Adipocyte (in vitro differentiated cells): ENCODE data around the gene B4GALNT4.
"Not testable (repeated sequence)": the region's sequence is repeated elsewhere in the genome, so short reads cannot be mapped to it uniquely, and the experiment has no call there.

Experiments
- DNase-seq: peaks from one replicate; pipeline ENCODE4 v3.0.0-alpha.2; 2015; ENCODE audit warnings: low read depth
- H3K27me3 ChIP-seq: replicated peaks from 2 replicates; pipeline ENCODE4 v1.7.0; 2013; ENCODE audit warnings: mild to moderate bottlenecking, low read length, moderate library complexity; ENCODE audit not compliant: control insufficient read depth, insufficient read depth
- H3K36me3 ChIP-seq: 2 replicates; pipeline ENCODE4 v1.7.0; 2013; ENCODE audit warnings: low read length, mild to moderate bottlenecking, moderate library complexity; ENCODE audit not compliant: control insufficient read depth, insufficient read depth, severe bottlenecking
- H3K4me1 ChIP-seq: 2 replicates; pipeline ENCODE4 v1.7.0; 2013; ENCODE audit warnings: mild to moderate bottlenecking, low read length, moderate library complexity; ENCODE audit not compliant: control insufficient read depth, insufficient read depth
- H3K4me3 ChIP-seq: 2 replicates; pipeline ENCODE4 v1.7.0; 2013; ENCODE audit warnings: mild to moderate bottlenecking, low read length, moderate library complexity
- H3K9ac ChIP-seq: 2 replicates; pipeline ENCODE4 v1.7.0; 2013; ENCODE audit warnings: mild to moderate bottlenecking, low read length, moderate library complexity
- H3K9me3 ChIP-seq: 2 replicates; pipeline ENCODE4 v1.7.0; 2013; ENCODE audit warnings: mild to moderate bottlenecking, low read length, moderate library complexity; ENCODE audit not compliant: control insufficient read depth

Gene B4GALNT4

GRCh38 chr11:369336-370018 is at the start of gene B4GALNT4:
TSS of gene B4GALNT4 (plus strand) at chr11:369499. CDS start at chr11:369804, 305 bp downstream.
- Histone ChIP-seq H3K27me3 (peaks cover 39% of the 10 kb centered on the region), H3K9ac (no peak within 1 kb of the TSS), H3K4me3 (no peak within 1 kb of the TSS), H3K4me1 (no peaks in the 10 kb centered on the region), H3K36me3 (no peaks in the 10 kb centered on the region), H3K9me3 (no peaks in the 10 kb centered on the region)
- peak; percentile 92 for DNase-seq

DNA sequence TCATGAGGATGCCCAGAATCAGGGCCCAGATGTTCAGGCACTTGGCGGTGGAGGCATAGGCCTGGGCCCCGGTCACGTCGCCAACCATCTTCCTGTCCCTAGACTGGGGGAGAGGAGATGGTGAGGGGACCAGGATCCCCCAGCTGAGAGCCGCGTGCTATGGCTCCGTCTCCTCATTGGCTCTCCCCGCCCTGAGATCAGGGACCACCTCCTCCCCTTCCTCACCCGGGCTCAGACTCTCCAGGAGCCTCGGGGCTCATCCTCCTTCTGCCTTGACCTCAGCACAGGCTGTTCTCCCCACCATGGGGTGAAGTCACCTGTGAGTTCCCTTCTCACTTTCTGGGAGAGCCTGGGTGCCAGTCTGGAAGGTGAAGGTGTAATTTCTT is 49.4 kb upstream of the B4GALNT4 start:
- not testable (repeated sequence) for H3K36me3 ChIP-seq, H3K9me3 ChIP-seq, H3K27me3 ChIP-seq, DNase-seq
- peak overlapping the region; percentile 89 for H3K4me3 ChIP-seq
- H3K9ac ChIP-seq = peak overlapping the region; percentile 91
- H3K4me1 ChIP-seq = peaks cover 25% of the 10 kb centered on the region

GRCh38 chr11:324156-324555 is 45.1 kb upstream of the B4GALNT4 start:
- Histone ChIP-seq H3K27me3 (no peaks in the 10 kb centered on the region), H3K4me3 (no peak overlapping the region), H3K9ac (peak overlapping the region; percentile 86), H3K4me1 (peaks cover 39% of the 10 kb centered on the region), H3K36me3 (no peaks in the 10 kb centered on the region), H3K9me3 (no peaks in the 10 kb centered on the region)
- DNase-seq = no peak

DNA sequence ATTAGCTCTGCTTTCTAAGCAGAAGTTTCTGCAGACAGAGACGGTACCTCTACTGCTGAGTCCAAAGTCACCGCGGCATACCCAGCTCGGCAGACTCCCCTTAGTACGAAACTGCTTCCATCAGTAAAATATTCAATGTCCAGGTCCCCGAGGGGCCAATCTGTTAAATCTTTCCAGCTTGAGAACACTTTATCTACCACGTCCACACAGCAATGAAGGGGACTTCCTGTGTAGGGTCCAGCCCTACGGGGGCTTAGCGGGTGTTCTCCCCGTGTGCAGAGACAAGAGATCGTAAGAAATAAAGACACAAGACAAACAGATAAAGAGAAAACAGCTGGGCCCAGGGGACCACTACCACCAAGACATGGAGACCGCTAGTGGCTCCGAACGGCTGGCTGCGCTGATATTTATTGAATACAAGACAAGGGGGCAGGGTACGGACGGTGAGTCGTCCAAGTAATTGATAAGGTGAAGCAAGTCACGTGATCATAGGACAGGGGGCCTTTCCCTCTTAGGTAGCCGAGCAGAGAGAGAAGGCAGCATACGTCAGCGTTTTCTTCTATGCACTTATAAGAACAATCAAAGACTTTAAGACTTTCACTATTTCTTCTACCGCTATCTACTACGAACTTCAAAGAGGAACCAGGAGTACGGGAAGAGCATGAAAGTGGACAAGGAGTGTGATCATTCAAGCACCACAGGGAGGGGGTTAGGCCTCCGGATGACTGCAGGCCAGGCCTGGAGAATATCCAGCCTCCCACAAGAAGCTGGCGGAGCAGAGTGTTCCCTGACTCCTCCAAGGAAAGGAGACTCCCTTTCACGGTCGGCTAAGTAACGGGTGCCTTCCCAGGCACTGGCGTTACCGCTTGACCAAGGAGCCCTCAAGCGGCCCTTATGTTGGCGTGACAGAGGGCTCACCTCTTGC is 44.4 kb upstream of the B4GALNT4 start:
- not testable (repeated sequence) for DNase-seq, H3K9me3 ChIP-seq, H3K27me3 ChIP-seq, H3K36me3 ChIP-seq
- H3K9ac ChIP-seq = peak overlapping the region; percentile 86
- peaks cover 39% of the 10 kb centered on the region for H3K4me1 ChIP-seq
- H3K4me3 ChIP-seq = peak overlapping the region; percentile 61

DNA sequence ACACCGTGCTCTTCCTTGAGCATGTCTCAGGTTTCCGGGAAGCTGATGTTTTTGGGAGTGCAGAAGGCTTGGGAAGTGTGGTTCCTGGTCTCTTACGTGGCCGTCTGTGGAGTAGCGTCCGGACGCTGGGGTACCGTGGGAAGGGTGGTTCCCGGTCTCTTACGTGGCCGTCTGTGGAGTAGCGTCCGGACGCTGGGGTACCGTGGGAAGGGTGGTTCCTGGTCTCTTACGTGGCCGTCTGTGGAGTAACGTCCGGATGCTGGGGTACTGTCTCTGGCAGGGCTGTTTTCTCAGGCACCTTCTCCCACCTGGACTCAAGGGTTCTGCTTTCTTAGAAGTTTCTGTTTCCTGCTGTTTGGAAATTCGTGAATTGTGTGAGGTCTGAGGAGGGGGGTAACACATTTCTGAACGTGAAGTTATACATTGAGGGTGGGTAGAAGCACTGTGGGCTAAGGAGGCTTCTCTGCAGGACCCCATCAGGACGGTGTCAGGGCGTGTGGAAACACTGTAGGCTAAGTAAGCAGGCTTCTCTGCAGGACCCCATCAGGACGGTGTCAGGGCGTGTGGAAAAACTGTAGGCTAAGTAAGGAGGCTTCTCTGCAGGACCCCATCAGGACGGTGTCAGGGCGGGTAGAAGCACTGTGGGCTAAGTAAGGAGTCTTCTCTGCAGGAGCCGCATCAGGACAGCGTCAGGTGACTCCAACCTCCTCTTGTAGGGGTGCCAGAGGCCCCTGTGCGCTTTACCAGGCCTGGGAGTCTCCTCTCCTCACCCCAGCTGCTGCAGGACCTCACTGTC is 43.3 kb upstream of the B4GALNT4 start:
- H3K4me1 ChIP-seq = peaks cover 37% of the 10 kb centered on the region
- H3K36me3 ChIP-seq = no peaks in the 10 kb centered on the region
- no peak for DNase-seq
- no peak overlapping the region for H3K4me3 ChIP-seq
- no peaks in the 10 kb centered on the region for H3K9me3 ChIP-seq
- no peaks in the 10 kb centered on the region for H3K27me3 ChIP-seq
- H3K9ac ChIP-seq = peak overlapping the region; percentile 82

DNA sequence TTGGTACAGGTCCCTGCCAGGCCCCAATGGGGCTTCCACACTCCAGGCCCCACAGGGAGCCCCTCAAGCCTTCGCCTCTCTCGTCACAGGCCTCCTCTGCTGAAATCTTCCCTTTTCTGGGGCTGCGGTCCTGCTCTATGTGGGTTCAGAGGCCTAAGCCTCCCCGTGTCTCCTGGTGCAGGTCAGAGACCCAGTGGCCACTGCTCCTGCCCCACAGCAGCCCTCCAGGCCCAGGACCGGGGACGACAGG is 42.8 kb upstream of the B4GALNT4 start:
- no peaks in the 10 kb centered on the region for H3K9me3 ChIP-seq
- DNase-seq = no peak
- no peaks in the 10 kb centered on the region for H3K36me3 ChIP-seq
- no peak overlapping the region for H3K4me3 ChIP-seq
- H3K9ac ChIP-seq = peak overlapping the region; percentile 82
- peaks cover 35% of the 10 kb centered on the region for H3K4me1 ChIP-seq
- no peaks in the 10 kb centered on the region for H3K27me3 ChIP-seq

DNA sequence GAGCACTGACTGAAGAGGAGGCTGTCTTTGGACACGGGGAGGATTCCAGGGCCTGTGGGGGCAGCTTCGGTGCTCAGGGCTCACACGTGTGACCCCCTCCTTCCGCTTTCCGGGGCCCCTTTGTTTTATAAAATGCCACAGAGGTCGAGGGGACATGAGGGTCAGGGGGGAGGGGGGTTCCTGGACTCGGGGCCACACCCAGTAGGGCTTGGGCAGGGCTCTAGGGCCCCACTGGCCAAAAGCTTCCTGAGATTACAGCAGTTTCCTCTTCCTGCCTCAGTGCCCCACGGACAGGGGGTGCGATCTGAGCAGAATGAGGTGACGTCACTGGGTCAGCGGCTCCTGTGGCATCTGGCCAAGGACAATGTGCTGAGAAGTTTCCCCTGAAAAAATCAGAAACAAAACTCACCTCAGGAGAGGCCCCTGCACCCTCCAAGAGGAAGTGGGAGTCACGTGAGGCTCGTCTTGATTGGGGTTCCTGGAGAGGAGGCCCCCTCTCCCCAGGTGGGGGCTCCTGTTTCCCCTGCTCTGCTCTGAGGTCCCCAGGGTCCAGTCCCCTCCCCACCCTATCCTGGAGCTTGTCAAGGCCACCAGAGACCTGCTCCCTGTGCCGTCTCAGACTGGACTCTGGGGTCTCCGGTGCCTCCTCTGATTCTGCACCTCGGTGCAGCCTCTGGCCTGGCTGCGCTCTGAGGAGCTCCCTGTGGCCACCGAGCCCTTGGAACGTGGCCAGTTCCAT is 42.3 kb upstream of the B4GALNT4 start:
- no peak for DNase-seq
- Histone ChIP-seq H3K36me3 (no peaks in the 10 kb centered on the region), H3K4me3 (peak overlapping the region; percentile 65), H3K9ac (peak overlapping the region; percentile 82), H3K4me1 (peaks cover 35% of the 10 kb centered on the region), H3K27me3 (no peaks in the 10 kb centered on the region), H3K9me3 (no peaks in the 10 kb centered on the region)

DNA sequence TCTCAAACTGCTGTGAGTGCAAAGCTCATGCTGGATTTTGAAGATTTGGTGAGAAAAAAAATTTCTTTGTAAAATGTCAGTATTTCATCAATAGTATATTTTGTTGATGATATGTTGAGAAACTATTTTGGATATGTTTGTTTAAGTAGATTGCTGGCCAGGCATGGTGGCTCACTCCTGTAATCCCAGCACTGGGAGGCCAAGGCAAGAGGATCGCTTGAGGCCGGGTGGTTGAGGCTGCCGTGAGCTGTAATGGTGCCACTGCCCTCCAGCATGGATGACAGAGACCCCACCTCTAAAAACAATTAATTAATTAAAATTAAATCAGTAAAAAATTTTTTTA is 41.7 kb upstream of the B4GALNT4 start:
- Histone ChIP-seq H3K4me1 (peaks cover 35% of the 10 kb centered on the region), H3K36me3 (no peaks in the 10 kb centered on the region), H3K9me3 (no peaks in the 10 kb centered on the region), H3K4me3 (peak overlapping the region; percentile 65), H3K27me3 (no peaks in the 10 kb centered on the region), H3K9ac (peak overlapping the region; percentile 82)
- no peak for DNase-seq

DNA sequence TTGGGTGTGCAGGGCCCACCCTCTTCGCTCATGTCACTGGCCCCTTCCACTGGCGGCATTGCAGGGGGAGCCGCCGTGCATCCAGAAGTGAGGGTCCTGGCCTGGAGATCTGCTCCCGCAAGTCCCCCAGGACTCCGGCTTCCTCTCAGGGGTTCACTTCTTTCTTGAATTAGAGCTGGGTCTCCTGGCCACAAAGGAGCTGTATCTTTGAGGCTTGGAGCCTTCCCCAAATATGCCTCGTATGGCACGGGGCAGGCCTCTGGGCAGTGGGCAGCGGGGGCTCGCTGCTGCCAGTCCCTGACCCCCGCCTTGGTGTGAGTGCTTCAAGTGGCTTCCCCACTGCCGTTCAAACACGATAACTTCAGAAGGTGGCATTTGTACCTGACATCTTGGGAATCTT is 41.3 kb upstream of the B4GALNT4 start:
- no peaks in the 10 kb centered on the region for H3K27me3 ChIP-seq
- DNase-seq = no peak
- no peak overlapping the region for H3K4me3 ChIP-seq
- H3K9me3 ChIP-seq = no peaks in the 10 kb centered on the region
- H3K4me1 ChIP-seq = peaks cover 35% of the 10 kb centered on the region
- H3K9ac ChIP-seq = no peak overlapping the region
- no peaks in the 10 kb centered on the region for H3K36me3 ChIP-seq

GRCh38 chr11:328516-329100 is 40.7 kb upstream of the B4GALNT4 start:
- not testable (repeated sequence) for DNase-seq

More at GRCh38 chr11:328516-329100, 40.7 kb upstream of the B4GALNT4 start:
- H3K4me3 ChIP-seq, H3K36me3 ChIP-seq, H3K9me3 ChIP-seq, H3K9ac ChIP-seq, H3K27me3 ChIP-seq: not testable (repeated sequence)
- H3K4me1 ChIP-seq = peaks cover 35% of the 10 kb centered on the region
